Activated CD8-positive, alpha-beta T cell treated with anti-CD3 and anti-CD28 coated beads, Interleukin-2, amount 10 ng/mL, durations not matched to agents 7 days and 5 days (primary cell): Measurements from ENCODE around the gene KLHL15. TPM values are rescaled to one million over a fixed set of nuclear protein-coding genes. Genes with fewer than 3 reads are reported as not detected.
A peak's percentile ranks its signal among the peaks of the same experiment; 100 is the strongest.
"Not testable (repeated sequence)": the region's sequence is repeated elsewhere in the genome, so short reads cannot be mapped to it uniquely, and the experiment has no call there.

Experiments
- ATAC-seq: fragments of 150-1000 bp; cut with Tn5 transposase; one replicate; pipeline ENCODE4 v1.10.0; 2021; ENCODE audit warnings: moderate library complexity
- CTCF ChIA-PET: fragments of 350-600 bp; sonication (Branson Sonifier 250); formaldehyde crosslinking; loops from one replicate; lab custom pipeline; 2021; ENCODE audit warnings: antibody characterized with exemption; lab: Charles Lee
- POLR2A ChIA-PET: fragments of 350-600 bp; sonication (Branson Sonifier 250); formaldehyde crosslinking; loops from one replicate; lab custom pipeline; 2021; ENCODE audit warnings: antibody characterized with exemption; lab: Charles Lee
- DNase-seq: peaks from one replicate; pipeline ENCODE4 v3.0.0-alpha.2; 2020
- H3K27ac Mint-ChIP-seq: one replicate; pipeline ENCODE4 v1.8.0; 2021; ENCODE audit warnings: mild to moderate bottlenecking, mixed read lengths
- H3K27me3 Mint-ChIP-seq: one replicate; pipeline ENCODE4 v1.8.0; 2021; ENCODE audit warnings: low read depth, mixed read lengths
- H3K36me3 Mint-ChIP-seq: one replicate; pipeline ENCODE4 v1.8.0; 2021; ENCODE audit warnings: low read depth, mixed read lengths
- H3K4me1 Mint-ChIP-seq: one replicate; pipeline ENCODE4 v1.8.0; 2021; ENCODE audit warnings: low read depth, mixed read lengths
- H3K4me3 Mint-ChIP-seq: one replicate; pipeline ENCODE4 v1.8.0; 2021; ENCODE audit warnings: mild to moderate bottlenecking, mixed read lengths
- H3K9me3 Mint-ChIP-seq: one replicate; pipeline ENCODE4 v1.8.0; 2022; ENCODE audit warnings: mixed read lengths; ENCODE audit not compliant: insufficient read depth
- total RNA-seq, 2 experiments: library from RNA; stranded (reverse); gene quantifications; one replicate each; pipeline ENCODE4 v1.2.3, GENCODE V29; 2021

Gene KLHL15
- total RNA-seq: 10 to 100 TPM; 10.1 to 11.1 TPM

- Mint-ChIP-seq H3K9me3 (no peaks in the 10 kb centered on the region), H3K4me3 (peak within 1 kb of the TSS; percentile 82), H3K27me3 (no peaks in the 10 kb centered on the region), H3K27ac (peak within 1 kb of the TSS; percentile 96), H3K4me1 (peaks cover 11% of the 10 kb centered on the region), H3K36me3 (peaks cover 9% of the 10 kb centered on the region)
- CTCF ChIA-PET: interaction anchor here (1.5 to 2.9 kb wide), 3 partner anchors 27 to 125 kb away, joined by 5 to 31 read pairs (median 6); partner anchors contain the start of gene EIF2S3
- ATAC-seq (no peak), DNase-seq (no peak)
- POLR2A ChIA-PET: interaction anchor here (0.6 to 3.5 kb wide), 5 partner anchors 27 to 246 kb away, joined by 4 to 24 read pairs (median 6); partner anchors contain the start of genes APOO, CXorf58, EIF2S3 and SAT1
These were observed at the start of gene KLHL15 for GRCh38 chrX:24027086-24027485. Gene KLHL15, minus strand, starts transcription at chrX:24027186. Its CDS starts 20,493 bp downstream, at chrX:24006693.

GRCh38 chrX:24069877-24070276 lies 42.9 kb upstream of the KLHL15 start:
- no peak for ATAC-seq
- ChIA-PET CTCF (interaction anchor here (1.0 kb wide), 1 partner anchor 15 kb away, joined by 3 read pairs; the partner anchor contains the start of gene EIF2S3), POLR2A (no interaction called here)
- Mint-ChIP-seq H3K4me3 (no peak overlapping the region), H3K36me3 (peaks cover 39% of the 10 kb centered on the region), H3K9me3 (no peaks in the 10 kb centered on the region), H3K27me3 (no peaks in the 10 kb centered on the region), H3K27ac (no peak overlapping the region), H3K4me1 (peaks cover 3% of the 10 kb centered on the region)
- no peak for DNase-seq

GRCh38 chrX:24063488-24063887 lies 36.5 kb upstream of the KLHL15 start:
- no peaks in the 10 kb centered on the region for H3K27me3 Mint-ChIP-seq
- ChIA-PET POLR2A (no interaction called here), CTCF (no interaction called here)
- no peak for DNase-seq
- H3K27ac Mint-ChIP-seq: no peak overlapping the region
- no peak for ATAC-seq
- H3K9me3 Mint-ChIP-seq: no peaks in the 10 kb centered on the region
- H3K4me3 Mint-ChIP-seq: no peak overlapping the region
- peaks cover 8% of the 10 kb centered on the region for H3K4me1 Mint-ChIP-seq
- peaks cover 39% of the 10 kb centered on the region for H3K36me3 Mint-ChIP-seq

GRCh38 chrX:24055043-24055356 lies 28.0 kb upstream of the KLHL15 start:
- peaks cover 10% of the 10 kb centered on the region for H3K4me1 Mint-ChIP-seq
- ChIA-PET CTCF (interaction anchor here (1.3 to 4.7 kb wide), 10 partner anchors 10 to 272 kb away, joined by 3 to 59 read pairs (median 8); partner anchors contain the start of genes APOO, CXorf58, KLHL15 and SAT1), POLR2A (interaction anchor here (0.6 to 2.8 kb wide), 10 partner anchors 10 to 452 kb away, joined by 3 to 24 read pairs (median 6); partner anchors contain the start of genes APOO, CXorf58, KLHL15 and SAT1)
- peaks cover 12% of the 10 kb centered on the region for H3K36me3 Mint-ChIP-seq
- no peaks in the 10 kb centered on the region for H3K9me3 Mint-ChIP-seq
- H3K4me3 Mint-ChIP-seq: no peak overlapping the region
- no peak for DNase-seq
- H3K27me3 Mint-ChIP-seq: no peaks in the 10 kb centered on the region
- H3K27ac Mint-ChIP-seq: peak overlapping the region; percentile 100
- peak; percentile 34 for ATAC-seq

- peaks cover 6% of the 10 kb centered on the region for H3K4me1 Mint-ChIP-seq
- DNase-seq (peak; percentile 91), ATAC-seq (peak; percentile 89)
- CTCF ChIA-PET: interaction anchor here (0.6 to 4.7 kb wide), 21 partner anchors 11 to 272 kb away, joined by 3 to 59 read pairs (median 4); partner anchors contain the start of genes APOO, CXorf58, KLHL15 and SAT1
- H3K36me3 Mint-ChIP-seq: peaks cover 8% of the 10 kb centered on the region
- POLR2A ChIA-PET: interaction anchor here (0.6 to 2.8 kb wide), 14 partner anchors 11 to 452 kb away, joined by 3 to 24 read pairs (median 4); partner anchors contain the start of genes APOO, CXorf58, KLHL15 and SAT1
- H3K27ac Mint-ChIP-seq: peak within 1 kb of the TSS; percentile 100
- H3K4me3 Mint-ChIP-seq: no peak within 1 kb of the TSS
- no peaks in the 10 kb centered on the region for H3K9me3 Mint-ChIP-seq
- H3K27me3 Mint-ChIP-seq: no peaks in the 10 kb centered on the region
These were observed 27.4 kb upstream of the KLHL15 start, which contains the start of gene EIF2S3 for GRCh38 chrX:24054182-24055042. Gene EIF2S3, plus strand, starts transcription at chrX:24054956. Its CDS starts 13 bp downstream, at chrX:24054969.

- DNase-seq, POLR2A ChIA-PET, H3K4me1 Mint-ChIP-seq, H3K36me3 Mint-ChIP-seq, ATAC-seq, H3K4me3 Mint-ChIP-seq, H3K9me3 Mint-ChIP-seq, H3K27ac Mint-ChIP-seq, CTCF ChIA-PET, H3K27me3 Mint-ChIP-seq: not testable (repeated sequence)
These were observed 23.7 kb upstream of the KLHL15 start for GRCh38 chrX:24050522-24051318.

- POLR2A ChIA-PET, ATAC-seq, H3K4me3 Mint-ChIP-seq, H3K36me3 Mint-ChIP-seq, CTCF ChIA-PET, H3K4me1 Mint-ChIP-seq, H3K9me3 Mint-ChIP-seq, H3K27me3 Mint-ChIP-seq, H3K27ac Mint-ChIP-seq, DNase-seq: not testable (repeated sequence)
These were observed 22.7 kb upstream of the KLHL15 start for GRCh38 chrX:24049643-24050042.

GRCh38 chrX:24046060-24046459 lies 19.1 kb upstream of the KLHL15 start:
- H3K36me3 Mint-ChIP-seq, CTCF ChIA-PET, ATAC-seq, H3K27me3 Mint-ChIP-seq, POLR2A ChIA-PET, H3K9me3 Mint-ChIP-seq, H3K27ac Mint-ChIP-seq, H3K4me1 Mint-ChIP-seq, H3K4me3 Mint-ChIP-seq, DNase-seq: not testable (repeated sequence)

- CTCF ChIA-PET: no interaction called here
These were observed 10.7 kb upstream of the KLHL15 start for GRCh38 chrX:24037729-24038128.

GRCh38 chrX:24034485-24034884 lies 7.5 kb upstream of the KLHL15 start:
- ChIA-PET CTCF (interaction anchor here (0.8 kb wide), 1 partner anchor 167 kb away, joined by 3 read pairs; no protein-coding TSS in a partner anchor), POLR2A (no interaction called here)
- DNase-seq (no peak), ATAC-seq (no peak)
- Mint-ChIP-seq H3K36me3 (no peaks in the 10 kb centered on the region), H3K9me3 (no peaks in the 10 kb centered on the region), H3K27me3 (no peaks in the 10 kb centered on the region), H3K4me1 (no peaks in the 10 kb centered on the region), H3K27ac (no peak overlapping the region), H3K4me3 (no peak overlapping the region)

More at GRCh38 chrX:24037729-24038128, 10.7 kb upstream of the KLHL15 start:
- ATAC-seq (no peak), DNase-seq (no peak)
- no peaks in the 10 kb centered on the region for H3K36me3 Mint-ChIP-seq
- no peak overlapping the region for H3K4me3 Mint-ChIP-seq
- H3K9me3 Mint-ChIP-seq: no peaks in the 10 kb centered on the region
- POLR2A ChIA-PET: no interaction called here
- no peaks in the 10 kb centered on the region for H3K27me3 Mint-ChIP-seq
- H3K27ac Mint-ChIP-seq: no peak overlapping the region
- no peaks in the 10 kb centered on the region for H3K4me1 Mint-ChIP-seq

GRCh38 chrX:24030597-24030996 lies 3.6 kb upstream of the KLHL15 start:
- ChIA-PET CTCF (interaction anchor here (1.8 kb wide), 1 partner anchor 23 kb away, joined by 6 read pairs; no protein-coding TSS in a partner anchor), POLR2A (no interaction called here)
- Mint-ChIP-seq H3K27ac (no peak overlapping the region), H3K4me1 (peaks cover 8% of the 10 kb centered on the region), H3K27me3 (no peaks in the 10 kb centered on the region), H3K9me3 (no peaks in the 10 kb centered on the region), H3K4me3 (no peak overlapping the region), H3K36me3 (no peaks in the 10 kb centered on the region)
- DNase-seq (no peak), ATAC-seq (no peak)
